NB4 (cell line): Measurements from ENCODE around the gene DCTN5.
A peak's percentile ranks its signal among the peaks of the same experiment; 100 is the strongest.

Experiments
- DNase-seq: peaks from one replicate; pipeline ENCODE4 v3.0.0; 2010; ENCODE audit warnings: low read depth
- H3K4me3 ChIP-seq: one replicate; pipeline ENCODE4 v1.5.1; 2011; ENCODE audit warnings: mild to moderate bottlenecking, low read depth, low read length, moderate library complexity
- CTCF ChIP-seq: IDR thresholded peaks from one replicate; pipeline ENCODE4 v1.5.1; 2012; ENCODE audit warnings: low read depth, low read length
- MAX ChIP-seq: IDR thresholded peaks from 2 replicates; pipeline ENCODE4 v1.6.1; 2011; ENCODE audit warnings: low read depth, low read length
- MYC ChIP-seq: IDR thresholded peaks from 2 replicates; pipeline ENCODE4 v1.6.1; 2011; ENCODE audit warnings: low read depth, low read length
- POLR2A ChIP-seq: IDR thresholded peaks from 2 replicates; pipeline ENCODE4 v1.6.1; 2011; ENCODE audit warnings: mild to moderate bottlenecking; ENCODE audit not compliant: insufficient read length; ENCODE audit errors: extremely low read depth

The DCTN5 gene

GRCh38 chr16:23695756-23696155 lies 54.5 kb downstream of the DCTN5 start:
- no peak for DNase-seq
- H3K4me3 ChIP-seq: no peak overlapping the region
- TF ChIP-seq MAX (no peak), POLR2A (no peak), CTCF (no peak)

GRCh38 chr16:23699100-23699499 lies 57.8 kb downstream of the DCTN5 start:
- no peak overlapping the region for H3K4me3 ChIP-seq
- TF ChIP-seq MAX: no peak
- no peak for TF ChIP-seq POLR2A
- no peak for TF ChIP-seq MYC
- no peak for TF ChIP-seq CTCF
- peak; percentile 34 for DNase-seq

- TF ChIP-seq MYC: no peak
- TF ChIP-seq CTCF: no peak
- no peak for TF ChIP-seq POLR2A
- no peak for TF ChIP-seq MAX
- no peak overlapping the region for H3K4me3 ChIP-seq
Observed at GRCh38 chr16:23700093-23700492, 58.8 kb downstream of the DCTN5 start.

GRCh38 chr16:23700509-23700908 lies 59.2 kb downstream of the DCTN5 start:
- H3K4me3 ChIP-seq: no peak overlapping the region
- no peak for TF ChIP-seq POLR2A
- no peak for TF ChIP-seq MAX
- no peak for DNase-seq

More at GRCh38 chr16:23700093-23700492, 58.8 kb downstream of the DCTN5 start:
- no peak for DNase-seq

- no peak for DNase-seq
- H3K4me3 ChIP-seq: no peak overlapping the region
- TF ChIP-seq MYC: no peak
Observed at GRCh38 chr16:23701045-23701444, 59.8 kb downstream of the DCTN5 start.

GRCh38 chr16:23702951-23703350 lies 61.7 kb downstream of the DCTN5 start:
- DNase-seq: no peak
- H3K4me3 ChIP-seq: no peak overlapping the region
- TF ChIP-seq MAX: no peak
- no peak for TF ChIP-seq MYC
- no peak for TF ChIP-seq CTCF
- no peak for TF ChIP-seq POLR2A
